ENCODE measurements around the gene CACNA1H.
"Not testable (repeated sequence)": the region's sequence is repeated elsewhere in the genome, so short reads cannot be mapped to it uniquely, and the experiment has no call there.

CACNA1H gene

GRCh38 chr16:1269418-1269817 lies 116.5 kb downstream of the CACNA1H start:
- intact Hi-C loops (cut with DNase I); DNase-seq: not testable (repeated sequence)

DNA sequence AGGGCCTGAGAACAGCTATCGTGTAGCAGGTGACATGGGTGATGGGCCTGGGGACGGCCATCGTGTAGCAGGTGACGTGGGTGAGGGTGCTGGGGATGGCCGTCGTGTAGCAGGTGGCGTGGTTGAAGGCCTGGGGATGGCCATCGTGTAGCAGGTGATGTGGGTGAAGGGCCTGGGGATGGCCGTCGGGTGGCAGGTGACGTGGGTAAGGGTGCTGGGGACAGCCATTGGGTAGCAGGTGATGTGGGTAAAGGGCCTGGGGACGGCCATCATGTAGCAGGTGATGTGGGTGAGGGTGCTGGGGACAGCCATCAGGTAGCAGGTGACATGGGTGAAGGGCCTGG lies 118.4 kb downstream of the CACNA1H start:
- no peak for DNase-seq
- intact Hi-C loops (cut with DNase I): no loop called here

Measured in head of caudate nucleus (tissue), 42 donors.